SU-DHL-6 (cell line): ENCODE data around the gene CCNJL.

ENCODE experiments used
- H2AFZ ChIP-seq: fragments of 200-600 bp; sonication (generic); 2 replicates; pipeline ENCODE4 v1.6.1; 2014; ENCODE audit warnings: low read depth, mild to moderate bottlenecking, moderate library complexity, mixed read lengths, antibody characterized with exemption, low read length; ENCODE audit not compliant: severe bottlenecking
- H3F3A ChIP-seq: fragments of 200-600 bp; shearing (Covaris generic); 2 replicates; pipeline ENCODE4 v1.6.0; 2016; ENCODE audit warnings: antibody characterized with exemption, mild to moderate bottlenecking; ENCODE audit not compliant: insufficient read depth
- H3K27ac ChIP-seq: fragments of 200-600 bp; sonication (generic); 2 replicates; pipeline ENCODE4 v1.5.1; 2016; ENCODE audit warnings: low read depth, mild to moderate bottlenecking, low read length, moderate library complexity, mixed read lengths
- H3K27me3 ChIP-seq: fragments of 200-600 bp; sonication (generic), shearing (Covaris generic); 2 replicates; pipeline ENCODE4 v1.6.0; 2014; ENCODE audit warnings: mild to moderate bottlenecking, low read length
- H3K36me3 ChIP-seq: fragments of 200-600 bp; sonication (generic); 2 replicates; pipeline ENCODE4 v1.6.1; 2014; ENCODE audit warnings: mild to moderate bottlenecking, low read length, mixed read lengths
- H3K4me2 ChIP-seq: fragments of 300-600, 200-600 bp; shearing (Covaris generic), sonication (generic); 2 replicates; pipeline ENCODE4 v1.6.0; 2014; ENCODE audit warnings: low read length, low read depth, mild to moderate bottlenecking; ENCODE audit not compliant: poor library complexity, severe bottlenecking
- H3K4me3 ChIP-seq: fragments of 200-600 bp; sonication (generic); 2 replicates; pipeline ENCODE4 v1.5.1; 2014; ENCODE audit warnings: antibody characterized with exemption, low read length, mild to moderate bottlenecking, mixed read lengths; ENCODE audit not compliant: insufficient read depth, poor library complexity, severe bottlenecking
- H3K79me2 ChIP-seq: fragments of 200-600 bp; sonication (generic); 2 replicates; pipeline ENCODE4 v1.6.1; 2014; ENCODE audit warnings: mild to moderate bottlenecking, low read length, moderate library complexity; ENCODE audit not compliant: insufficient read depth
- H3K9ac ChIP-seq: fragments of 200-600 bp; sonication (generic); 2 replicates; pipeline ENCODE4 v1.7.0; 2014; ENCODE audit warnings: mild to moderate bottlenecking, low read length
- H3K9me2 ChIP-seq: fragments of 200-600 bp; sonication (generic); replicated peaks from 2 replicates; pipeline ENCODE4 v1.6.1; 2014; ENCODE audit warnings: low read length; ENCODE audit not compliant: insufficient read depth
- H3K9me3 ChIP-seq: fragments of 200-600 bp; sonication (generic); 2 replicates; pipeline ENCODE4 v1.6.1; 2014; ENCODE audit warnings: low read length, mixed read lengths; ENCODE audit not compliant: insufficient read depth
- H4K20me1 ChIP-seq: fragments of 200-600 bp; sonication (generic); 2 replicates; pipeline ENCODE4 v1.6.1; 2014; ENCODE audit warnings: low read depth, mild to moderate bottlenecking, antibody characterized with exemption, low read length, moderate library complexity, mixed read lengths
- EZH2phosphoT487 ChIP-seq: fragments of 200-600 bp; sonication (generic), shearing (Covaris generic); conservative IDR thresholded peaks from 2 replicates; pipeline ENCODE4 v1.6.1; 2018; ENCODE audit warnings: mild to moderate bottlenecking, antibody characterized with exemption, low read length, moderate library complexity, mixed read lengths
- TF ChIP-seq, protein P1 (sequence below): fragments of 200-600 bp; sonication (generic); IDR thresholded peaks from one replicate; pipeline ENCODE4 v1.5.1; 2017; ENCODE audit warnings: antibody characterized with exemption, mild to moderate bottlenecking, low read length, moderate library complexity; ENCODE audit not compliant: insufficient read depth, poor library complexity, severe bottlenecking

The CCNJL gene

GRCh38 chr5:160284291-160284873 is 28.0 kb downstream of the CCNJL start:
- H3K9me3 ChIP-seq: no peaks in the 10 kb centered on the region
- no peak overlapping the region for H2AFZ ChIP-seq
- no peak overlapping the region for H3K4me3 ChIP-seq
- no peaks in the 10 kb centered on the region for H3K9me2 ChIP-seq
- H3K27me3 ChIP-seq: no peaks in the 10 kb centered on the region
- H3K79me2 ChIP-seq: no peaks in the 10 kb centered on the region
- H3F3A ChIP-seq: no peaks in the 10 kb centered on the region
- no peak overlapping the region for H3K9ac ChIP-seq
- H3K4me2 ChIP-seq: no peak overlapping the region
- H3K36me3 ChIP-seq: no peaks in the 10 kb centered on the region
- H4K20me1 ChIP-seq: no peaks in the 10 kb centered on the region
- no peak for TF ChIP-seq EZH2phosphoT487
- TF ChIP-seq, protein P1, sequence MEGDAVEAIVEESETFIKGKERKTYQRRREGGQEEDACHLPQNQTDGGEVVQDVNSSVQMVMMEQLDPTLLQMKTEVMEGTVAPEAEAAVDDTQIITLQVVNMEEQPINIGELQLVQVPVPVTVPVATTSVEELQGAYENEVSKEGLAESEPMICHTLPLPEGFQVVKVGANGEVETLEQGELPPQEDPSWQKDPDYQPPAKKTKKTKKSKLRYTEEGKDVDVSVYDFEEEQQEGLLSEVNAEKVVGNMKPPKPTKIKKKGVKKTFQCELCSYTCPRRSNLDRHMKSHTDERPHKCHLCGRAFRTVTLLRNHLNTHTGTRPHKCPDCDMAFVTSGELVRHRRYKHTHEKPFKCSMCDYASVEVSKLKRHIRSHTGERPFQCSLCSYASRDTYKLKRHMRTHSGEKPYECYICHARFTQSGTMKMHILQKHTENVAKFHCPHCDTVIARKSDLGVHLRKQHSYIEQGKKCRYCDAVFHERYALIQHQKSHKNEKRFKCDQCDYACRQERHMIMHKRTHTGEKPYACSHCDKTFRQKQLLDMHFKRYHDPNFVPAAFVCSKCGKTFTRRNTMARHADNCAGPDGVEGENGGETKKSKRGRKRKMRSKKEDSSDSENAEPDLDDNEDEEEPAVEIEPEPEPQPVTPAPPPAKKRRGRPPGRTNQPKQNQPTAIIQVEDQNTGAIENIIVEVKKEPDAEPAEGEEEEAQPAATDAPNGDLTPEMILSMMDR: no peak
- no peak overlapping the region for H3K27ac ChIP-seq

GRCh38 chr5:160281275-160281674 is 31.1 kb downstream of the CCNJL start:
- Histone ChIP-seq H3K36me3 (no peaks in the 10 kb centered on the region), H3F3A (no peaks in the 10 kb centered on the region), H3K27ac (no peak overlapping the region), H3K4me3 (no peak overlapping the region), H3K9me2 (no peaks in the 10 kb centered on the region), H3K9ac (no peak overlapping the region), H3K4me2 (no peak overlapping the region), H3K79me2 (no peaks in the 10 kb centered on the region), H3K27me3 (no peaks in the 10 kb centered on the region), H3K9me3 (no peaks in the 10 kb centered on the region), H4K20me1 (no peaks in the 10 kb centered on the region), H2AFZ (no peak overlapping the region)
- TF ChIP-seq, protein P1: no peak
- TF ChIP-seq EZH2phosphoT487: no peak

DNA sequence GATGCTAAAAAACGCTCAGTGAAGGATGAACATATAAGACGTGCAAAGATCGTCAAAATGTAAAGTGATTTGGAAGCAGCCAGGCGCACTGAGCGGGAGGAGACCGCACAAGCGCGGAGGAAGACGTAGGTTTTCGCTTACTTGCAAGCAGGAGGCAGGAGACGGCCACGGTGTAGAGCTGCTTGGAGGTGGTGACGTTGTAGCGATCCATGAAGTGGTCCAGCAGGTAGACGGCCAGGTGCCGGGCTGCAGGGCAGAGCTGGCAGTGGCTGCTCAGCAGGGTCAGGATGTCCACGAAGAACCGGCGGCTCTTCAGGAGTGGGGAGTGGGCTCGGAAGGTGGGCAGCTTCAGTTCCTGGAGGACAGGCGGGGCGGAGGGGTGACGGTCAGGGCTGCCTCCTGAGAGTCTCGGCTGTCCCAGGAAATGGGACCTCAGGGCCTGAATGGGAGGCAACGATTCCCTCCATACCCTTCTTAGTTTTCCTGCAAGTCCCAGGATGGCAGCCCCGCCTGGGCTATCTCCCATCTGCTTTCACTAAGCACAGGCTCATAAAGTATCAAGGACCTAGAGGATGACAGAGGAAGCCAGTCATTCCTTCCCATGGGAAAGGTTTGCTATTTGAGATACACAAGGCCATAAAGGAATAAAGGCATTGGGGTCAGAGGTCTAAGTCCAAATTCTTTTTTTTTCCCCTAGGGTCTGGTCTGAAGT is 31.8 kb downstream of the CCNJL start:
- H3K27ac ChIP-seq: no peak overlapping the region
- H3K4me2 ChIP-seq: no peak overlapping the region
- no peak overlapping the region for H3K4me3 ChIP-seq
- no peaks in the 10 kb centered on the region for H3F3A ChIP-seq
- no peaks in the 10 kb centered on the region for H4K20me1 ChIP-seq
- no peak overlapping the region for H3K9ac ChIP-seq
- no peak overlapping the region for H2AFZ ChIP-seq
- H3K9me2 ChIP-seq: no peaks in the 10 kb centered on the region
- no peaks in the 10 kb centered on the region for H3K9me3 ChIP-seq
- no peaks in the 10 kb centered on the region for H3K27me3 ChIP-seq
- no peak for TF ChIP-seq EZH2phosphoT487
- TF ChIP-seq, protein P1: no peak
- no peaks in the 10 kb centered on the region for H3K36me3 ChIP-seq
- H3K79me2 ChIP-seq: no peaks in the 10 kb centered on the region
